ENCODE measurements around the gene ZNF764.

ZNF764 gene

GRCh38 chr16:30528799-30529457, 29.2 kb downstream of the ZNF764 start:
- H3K4me3 ChIP-seq (ENCODE audit: low read depth, low read length, poor library complexity, severe bottlenecking), result no peak overlapping the region
- peaks cover 4% of the 10 kb centered on the region; the same call in 1 of the 2 replicates for H3F3A ChIP-seq (ENCODE audit: insufficient read depth, low read length)
- H3K9ac ChIP-seq (ENCODE audit: low read length), result peak overlapping the region; percentile 5; the same call in 1 of the 2 replicates
- peaks cover 53% of the 10 kb centered on the region for H3K4me1 ChIP-seq (ENCODE audit: insufficient read depth, low read length, severe bottlenecking)
- H3K9me2 ChIP-seq (ENCODE audit: low read depth, low read length), result no peaks in the 10 kb centered on the region
- no peak overlapping the region for H3K4me2 ChIP-seq (ENCODE audit: low read length)
- H3K36me3 ChIP-seq (ENCODE audit: insufficient read depth, low read length), result peaks cover 13% of the 10 kb centered on the region
- H3K27me3 ChIP-seq (ENCODE audit: insufficient read depth, low read length), result no peaks in the 10 kb centered on the region
- no peaks in the 10 kb centered on the region for H3K79me2 ChIP-seq (ENCODE audit: insufficient read depth, low read length)
- H3K27ac ChIP-seq (ENCODE audit: low read depth, low read length, poor library complexity, severe bottlenecking), result peak overlapping the region; percentile 96
- H3K9me3 ChIP-seq (ENCODE audit: low read length), result no peaks in the 10 kb centered on the region
- H4K20me1 ChIP-seq (ENCODE audit: insufficient read depth, low read length), result no peaks in the 10 kb centered on the region
- TF ChIP-seq EZH2 (IDR thresholded peaks at IDR 0.05; ENCODE audit: borderline replicate concordance, low read length) (no peak), CTCF (IDR thresholded peaks at IDR 0.05; ENCODE audit: low read length) (no peak)
- no peak overlapping the region for H2AFZ ChIP-seq (ENCODE audit: low read length)

GRCh38 chr16:30527635-30528178, 30.5 kb downstream of the ZNF764 start:
- Histone ChIP-seq H4K20me1 (ENCODE audit: insufficient read depth, low read length) (no peaks in the 10 kb centered on the region), H3K4me3 (ENCODE audit: low read depth, low read length, poor library complexity, severe bottlenecking) (peak overlapping the region; percentile 70), H3K9me2 (ENCODE audit: low read depth, low read length) (no peaks in the 10 kb centered on the region), H3F3A (ENCODE audit: insufficient read depth, low read length) (peaks cover 4% of the 10 kb centered on the region; the same call in 1 of the 2 replicates), H3K79me2 (ENCODE audit: insufficient read depth, low read length) (no peaks in the 10 kb centered on the region), H3K27me3 (ENCODE audit: insufficient read depth, low read length) (no peaks in the 10 kb centered on the region), H3K9ac (ENCODE audit: low read length) (peak overlapping the region; percentile 88), H3K9me3 (ENCODE audit: low read length) (no peaks in the 10 kb centered on the region), H3K4me1 (ENCODE audit: insufficient read depth, low read length, severe bottlenecking) (peaks cover 55% of the 10 kb centered on the region), H3K4me2 (ENCODE audit: low read length) (peak overlapping the region; percentile 99), H3K27ac (ENCODE audit: low read depth, low read length, poor library complexity, severe bottlenecking) (peak overlapping the region; percentile 96), H2AFZ (ENCODE audit: low read length) (no peak overlapping the region), H3K36me3 (ENCODE audit: insufficient read depth, low read length) (peaks cover 12% of the 10 kb centered on the region)
- TF ChIP-seq EZH2 (IDR thresholded peaks at IDR 0.05; ENCODE audit: borderline replicate concordance, low read length), result no peak
- no peak for TF ChIP-seq CTCF (IDR thresholded peaks at IDR 0.05; ENCODE audit: low read length)

GRCh38 chr16:30526823-30527634, 31.1 kb downstream of the ZNF764 start:
- peak overlapping the region; percentile 92 for H3K9ac ChIP-seq (ENCODE audit: low read length)
- H3K9me3 ChIP-seq (ENCODE audit: low read length), result no peaks in the 10 kb centered on the region
- peak overlapping the region; percentile 99 for H3K4me2 ChIP-seq (ENCODE audit: low read length)
- TF ChIP-seq EZH2 (IDR thresholded peaks at IDR 0.05; ENCODE audit: borderline replicate concordance, low read length) (no peak), CTCF (IDR thresholded peaks at IDR 0.05; ENCODE audit: low read length) (peak; percentile 17; the same call in 1 of the 2 replicates)
- no peak overlapping the region for H2AFZ ChIP-seq (ENCODE audit: low read length)
- no peaks in the 10 kb centered on the region for H4K20me1 ChIP-seq (ENCODE audit: insufficient read depth, low read length)
- H3K4me1 ChIP-seq (ENCODE audit: insufficient read depth, low read length, severe bottlenecking), result peaks cover 55% of the 10 kb centered on the region
- H3K4me3 ChIP-seq (ENCODE audit: low read depth, low read length, poor library complexity, severe bottlenecking), result peak overlapping the region; percentile 70
- peak overlapping the region; percentile 96 for H3K27ac ChIP-seq (ENCODE audit: low read depth, low read length, poor library complexity, severe bottlenecking)
- H3K9me2 ChIP-seq (ENCODE audit: low read depth, low read length), result no peaks in the 10 kb centered on the region
- H3F3A ChIP-seq (ENCODE audit: insufficient read depth, low read length), result peaks cover 4% of the 10 kb centered on the region; the same call in 1 of the 2 replicates
- peaks cover 11% of the 10 kb centered on the region for H3K36me3 ChIP-seq (ENCODE audit: insufficient read depth, low read length)
- no peaks in the 10 kb centered on the region for H3K27me3 ChIP-seq (ENCODE audit: insufficient read depth, low read length)
- H3K79me2 ChIP-seq (ENCODE audit: insufficient read depth, low read length), result no peaks in the 10 kb centered on the region

Data from OCI-LY1 (cell line).